NCI-H1048 (cell line): Measurements from ENCODE around the gene OMA1.
"Not testable (repeated sequence)": the region's sequence is repeated elsewhere in the genome, so short reads cannot be mapped to it uniquely, and the experiment has no call there.

ENCODE experiments used
- DNase-seq: peaks from one replicate; lab custom pipeline; 2025; lab: John Stamatoyannopoulos, UW

Gene OMA1

GRCh38 chr1:58524353-58524945 is 22.1 kb downstream of the OMA1 start:
- no peak for DNase-seq

GRCh38 chr1:58515794-58516401 is 30.6 kb downstream of the OMA1 start:
- no peak for DNase-seq

DNA sequence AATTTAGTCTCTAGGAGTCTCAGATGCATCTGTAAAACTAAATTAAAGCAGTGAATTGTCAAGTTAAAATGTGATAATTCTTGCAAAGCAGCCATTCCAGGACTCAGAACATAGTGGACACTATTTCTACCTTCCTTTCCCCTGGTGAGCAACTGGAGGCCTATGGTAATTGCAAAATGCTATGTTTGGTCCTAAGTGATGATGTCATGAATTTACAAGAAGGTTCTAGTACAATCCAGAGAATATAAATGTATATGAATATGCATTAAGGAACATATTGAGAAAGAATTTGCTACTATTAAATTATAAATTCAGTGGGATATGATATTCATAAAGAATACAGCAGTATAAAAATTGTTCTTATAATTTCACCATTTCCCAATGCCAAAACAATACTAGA is 32.6 kb downstream of the OMA1 start:
- DNase-seq = no peak

DNA sequence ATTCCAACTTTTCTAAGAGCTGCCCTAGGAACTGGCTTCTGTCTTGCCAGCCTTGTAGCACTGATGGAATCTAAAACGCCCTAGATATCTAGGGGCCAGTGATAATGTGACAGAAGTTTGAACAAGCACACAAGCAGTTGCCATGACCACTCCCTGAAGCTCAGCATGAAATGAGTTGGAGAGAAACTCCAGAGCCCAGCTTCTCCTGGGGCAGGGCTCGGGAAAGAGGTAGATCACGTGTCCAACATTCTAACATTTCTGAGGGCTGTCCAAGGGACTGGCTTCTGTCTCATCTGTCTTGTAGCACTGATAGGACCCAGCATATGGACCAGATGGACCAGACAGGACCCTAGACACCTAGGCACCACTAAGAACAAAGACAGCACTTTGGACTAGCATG is 37.9 kb downstream of the OMA1 start:
- DNase-seq = no peak

GRCh38 chr1:58505286-58505685 is 41.2 kb downstream of the OMA1 start:
- no peak for DNase-seq

GRCh38 chr1:58502519-58502918 is 44.0 kb downstream of the OMA1 start:
- no peak for DNase-seq

- DNase-seq = no peak
Measured at GRCh38 chr1:58500043-58500442, 46.5 kb downstream of the OMA1 start.

GRCh38 chr1:58497499-58497898 is 49.0 kb downstream of the OMA1 start:
- no peak for DNase-seq

GRCh38 chr1:58496042-58496441 is 50.5 kb downstream of the OMA1 start:
- no peak for DNase-seq

- DNase-seq = not testable (repeated sequence)
Measured at GRCh38 chr1:58488914-58489313, 57.6 kb downstream of the OMA1 start.

- DNase-seq = no peak
Measured at GRCh38 chr1:58487002-58487401, 59.5 kb downstream of the OMA1 start.

DNA sequence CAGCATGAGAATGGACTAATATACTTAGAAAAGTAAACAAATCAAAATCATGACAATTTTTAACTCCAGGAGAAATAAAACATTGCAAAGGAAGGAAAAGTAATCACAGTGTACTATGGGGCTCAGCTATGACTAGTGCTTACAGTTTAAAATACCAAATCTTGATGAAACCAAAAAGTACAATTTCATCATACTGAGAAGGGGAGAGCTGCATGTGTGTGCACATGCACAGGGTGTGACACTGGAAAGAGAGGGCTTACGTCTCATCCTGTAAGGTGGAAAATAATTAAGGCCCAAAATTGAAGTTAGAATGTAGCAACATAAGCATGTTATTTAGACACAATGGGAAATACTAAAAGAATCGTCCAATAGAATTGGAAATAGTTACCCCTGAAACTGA is 64.6 kb downstream of the OMA1 start:
- no peak for DNase-seq

- DNase-seq = no peak
Measured at GRCh38 chr1:58480191-58480590, 66.3 kb downstream of the OMA1 start.

DNA sequence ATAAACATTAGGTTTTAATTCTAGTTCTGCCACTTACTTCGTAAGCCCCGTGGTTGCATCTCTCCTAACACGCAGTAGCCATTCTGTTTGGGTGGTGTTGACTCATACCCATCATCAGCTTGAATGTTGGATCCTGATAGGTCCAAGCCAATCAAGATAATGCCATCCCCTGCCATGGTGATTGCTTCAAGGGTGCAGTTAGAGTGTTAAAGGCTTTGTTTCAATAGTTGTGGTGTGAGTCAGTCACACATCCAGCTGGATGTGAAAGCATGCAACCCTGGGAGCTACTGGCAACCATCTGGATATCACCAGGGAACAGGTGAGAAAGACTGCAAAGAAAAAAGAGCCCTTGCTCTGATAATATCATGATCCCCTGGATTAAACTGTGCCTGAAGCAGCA is 69.1 kb downstream of the OMA1 start:
- DNase-seq = no peak

DNA sequence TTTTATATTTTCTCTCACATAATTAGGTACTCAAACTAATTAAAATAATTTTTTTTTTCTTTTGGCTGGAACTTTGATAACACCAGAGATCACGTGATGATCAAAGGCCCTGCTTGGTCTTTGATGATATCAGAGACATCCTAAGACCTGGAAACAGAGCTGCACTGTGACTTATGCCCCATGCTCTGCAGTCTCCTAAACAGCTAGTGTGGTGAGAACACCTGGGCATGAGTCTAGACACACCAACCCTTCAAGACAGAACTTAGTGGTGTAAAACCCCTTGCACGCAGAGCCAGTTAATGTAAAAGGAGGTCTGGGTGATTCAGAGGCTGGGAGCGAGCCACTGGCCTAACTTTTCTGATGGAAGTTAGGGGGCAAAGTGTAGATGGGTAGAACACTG is 70.3 kb downstream of the OMA1 start:
- no peak for DNase-seq

DNA sequence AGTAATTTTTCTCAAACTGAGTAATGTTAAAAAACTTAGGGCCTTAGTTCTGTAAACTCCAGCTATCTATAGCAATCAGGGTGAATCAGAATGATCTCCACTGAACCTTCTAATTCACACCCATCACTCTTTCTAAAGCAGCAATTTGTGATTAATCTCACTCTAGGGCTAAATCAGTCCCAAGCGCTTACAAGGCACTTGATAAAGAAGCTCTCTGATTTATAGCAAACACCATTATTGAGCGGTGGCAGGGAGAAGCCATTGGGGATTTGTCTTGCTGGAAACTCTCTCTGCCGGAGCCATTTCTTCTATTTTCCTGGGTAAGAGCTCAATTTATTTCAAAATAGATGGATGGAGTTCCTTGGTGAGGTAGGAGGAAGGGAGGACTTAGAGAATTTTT is 77.0 kb downstream of the OMA1 start:
- no peak for DNase-seq

DNA sequence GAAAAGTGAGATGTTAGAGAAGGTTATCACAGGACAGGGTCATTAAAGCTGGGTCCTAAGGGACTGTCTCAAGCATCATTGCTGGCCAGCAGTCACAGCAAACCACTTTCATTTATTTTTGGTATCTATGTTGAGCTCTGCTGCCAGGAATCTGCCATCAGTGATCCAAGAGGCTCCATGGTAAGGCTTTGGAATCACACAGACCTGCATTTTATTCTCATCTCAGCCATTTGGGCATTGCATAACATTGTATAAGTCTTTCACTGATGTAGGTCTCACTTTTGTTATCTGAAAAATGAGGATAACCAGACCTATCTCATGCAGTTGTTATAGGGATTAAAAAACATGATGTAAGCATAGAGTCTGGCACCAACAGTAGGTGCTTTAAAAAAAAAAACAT is 77.5 kb downstream of the OMA1 start:
- DNase-seq = no peak

DNA sequence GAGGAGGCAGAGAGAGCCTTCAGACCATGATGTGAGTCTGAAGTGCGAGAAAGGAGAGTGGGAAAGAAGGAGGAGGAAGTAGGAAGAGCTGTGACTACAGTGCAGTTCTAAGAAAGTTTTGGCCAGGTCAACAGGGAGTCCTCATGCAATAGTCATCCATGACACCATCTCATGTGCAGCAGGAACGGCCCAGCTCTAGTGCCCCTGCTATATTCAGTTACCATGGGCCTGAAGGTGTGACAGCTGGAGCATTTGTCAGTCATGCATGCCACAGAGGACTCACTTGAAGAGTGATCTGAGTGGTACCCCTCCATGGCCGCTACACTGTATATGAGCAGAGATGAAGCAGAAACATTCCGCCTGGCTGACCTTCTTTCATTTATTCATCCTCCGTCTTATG is 77.9 kb downstream of the OMA1 start:
- DNase-seq = no peak

DNA sequence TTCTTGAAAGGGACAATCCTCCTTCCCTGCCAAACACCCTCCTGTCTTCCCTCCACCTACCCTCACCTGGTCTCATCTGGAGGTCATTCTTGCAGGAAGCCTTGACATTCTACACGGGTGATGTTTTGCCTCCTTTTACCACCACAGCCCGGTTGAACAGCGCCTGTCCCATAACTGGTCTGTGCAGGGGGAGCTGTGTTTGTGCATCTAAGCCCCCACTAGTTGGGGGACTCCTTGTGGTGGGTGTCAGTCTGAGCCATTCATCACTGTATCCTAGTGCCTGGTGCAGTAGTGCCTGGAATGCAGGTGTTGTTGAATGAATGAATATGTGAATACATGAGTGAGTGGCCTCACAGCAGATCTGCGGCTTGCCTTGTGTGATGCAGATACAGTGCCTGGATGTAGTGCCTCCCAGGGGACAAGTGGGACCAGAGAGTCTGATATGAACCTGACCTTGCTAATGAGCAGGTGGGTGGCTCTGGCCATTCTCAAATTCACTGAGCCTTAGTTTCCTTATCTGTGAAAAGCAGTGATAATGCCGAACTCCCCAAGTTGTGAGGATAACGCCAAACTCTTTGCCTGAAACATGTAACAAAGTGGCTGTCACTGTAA is 79.8 kb downstream of the OMA1 start:
- DNase-seq = no peak

- DNase-seq = no peak
Measured at GRCh38 chr1:58465825-58466629, 80.5 kb downstream of the OMA1 start.

DNA sequence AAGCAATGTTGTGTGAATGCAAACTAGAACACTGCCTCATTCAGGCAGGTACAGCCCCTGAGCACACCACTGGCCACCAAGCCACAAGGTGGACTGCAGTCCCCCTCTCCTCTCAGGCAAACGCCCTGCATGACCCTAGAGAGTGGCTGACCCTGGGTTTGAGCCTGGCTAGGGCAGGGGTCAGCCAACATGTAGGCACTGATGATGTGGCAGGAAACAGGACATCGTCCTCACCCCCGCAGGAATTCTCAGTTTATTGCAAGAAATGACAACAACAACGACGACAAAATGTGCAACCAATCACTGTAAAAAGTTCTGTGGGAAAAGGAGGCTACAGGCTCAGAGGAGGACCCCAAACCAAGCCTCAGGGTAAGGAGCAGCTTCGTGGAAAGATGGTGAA is 81.3 kb downstream of the OMA1 start:
- DNase-seq = no peak

DNA sequence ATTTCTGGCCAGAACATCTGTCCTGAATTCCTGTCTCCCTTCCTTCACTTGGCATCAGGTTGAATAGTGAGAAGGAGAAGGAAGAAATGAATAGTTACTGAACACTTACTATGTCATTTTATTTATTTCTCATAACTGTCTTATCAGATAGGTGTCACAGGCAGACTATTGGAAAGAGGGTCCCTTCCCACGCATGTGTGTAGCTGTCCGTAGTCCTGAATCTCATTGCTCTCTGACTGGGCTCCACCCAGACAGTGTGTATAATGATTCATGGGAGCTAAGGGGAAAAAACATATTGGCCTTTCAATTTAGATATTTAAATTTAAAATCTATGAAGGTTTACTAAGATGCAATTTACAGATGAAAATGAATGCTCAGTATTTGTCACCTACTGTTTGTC is 86.1 kb downstream of the OMA1 start:
- no peak for DNase-seq

DNA sequence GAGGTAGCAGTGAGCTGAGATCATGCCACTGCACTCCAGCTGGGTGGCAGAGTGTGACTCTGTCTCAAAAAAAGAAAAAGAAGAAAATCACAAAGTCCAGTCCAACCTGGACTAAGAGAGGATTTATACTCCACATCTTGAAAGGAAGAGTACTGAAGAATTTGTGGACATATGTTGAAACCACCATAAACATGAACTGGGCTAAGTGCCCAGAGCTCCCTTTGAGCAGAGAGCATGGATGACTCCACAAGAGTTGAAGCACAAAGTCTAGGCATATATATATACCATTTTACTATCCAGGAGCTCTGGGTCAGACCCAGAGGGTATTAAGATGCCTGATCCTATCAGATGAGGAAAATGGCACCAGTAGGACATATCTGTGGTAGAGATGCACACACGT is 86.6 kb downstream of the OMA1 start:
- DNase-seq = no peak
